OCI-LY7 (cell line): ENCODE measurements around the gene MT1H. TPM values are rescaled to one million over a fixed set of nuclear protein-coding genes. Genes with fewer than 3 reads are reported as not detected.

Experiments
- BruUV-seq: library from RNA; stranded (reverse); fragments of 400-500 nt; replicated peaks from 2 replicates; lab custom pipeline; 2021; lab: Mats Ljungman, UMichigan
- CTCF ChIA-PET: fragments of 300-600 bp; sonication (Branson Sonifier 250); formaldehyde crosslinking; loops from one replicate; lab custom pipeline; 2022; ENCODE audit warnings: antibody characterized with exemption; ENCODE audit not compliant: unreplicated experiment; lab: Charles Lee
- POLR2A ChIA-PET: fragments of 300-600 bp; sonication (Branson Sonifier 250); formaldehyde crosslinking; loops from one replicate; lab custom pipeline; 2022; ENCODE audit warnings: antibody characterized with exemption; lab: Charles Lee
- DNase-seq: peaks from one replicate; pipeline ENCODE4 v3.0.0-alpha.2; 2015; ENCODE audit warnings: low spot score
- H2AFZ ChIP-seq: fragments of 200-600 bp; sonication (generic), shearing (Covaris generic); 2 replicates; pipeline ENCODE4 v1.6.1; 2014; ENCODE audit warnings: mild to moderate bottlenecking, antibody characterized with exemption, low read length, moderate library complexity
- H3K27ac ChIP-seq: fragments of 200-600 bp; sonication (generic); 2 replicates; pipeline ENCODE4 v1.5.1; 2014; ENCODE audit warnings: mixed run types, low read depth, mild to moderate bottlenecking, moderate library complexity, low read length, inconsistent platforms; ENCODE audit not compliant: poor library complexity, severe bottlenecking
- H3K36me3 ChIP-seq: fragments of 200-600 bp; sonication (generic); 2 replicates; pipeline ENCODE4 v1.6.1; 2014; ENCODE audit warnings: mild to moderate bottlenecking, antibody characterized with exemption, low read length, moderate library complexity, mixed read lengths; ENCODE audit not compliant: insufficient read depth
- H3K4me1 ChIP-seq: fragments of 200-600 bp; sonication (generic); 2 replicates; pipeline ENCODE4 v1.5.1; 2014; ENCODE audit warnings: mild to moderate bottlenecking, low read length; ENCODE audit not compliant: insufficient read depth, poor library complexity, severe bottlenecking
- H3K4me2 ChIP-seq: fragments of 200-600 bp; sonication (generic); 2 replicates; pipeline ENCODE4 v1.6.1; 2014; ENCODE audit warnings: mild to moderate bottlenecking, low read length
- H3K4me3 ChIP-seq: fragments of 200-600 bp; sonication (generic); 2 replicates; pipeline ENCODE4 v1.5.1; 2014; ENCODE audit warnings: mild to moderate bottlenecking, low read depth, low read length; ENCODE audit not compliant: poor library complexity, severe bottlenecking
- H3K79me2 ChIP-seq: fragments of 200-600 bp; sonication (generic); 2 replicates; pipeline ENCODE4 v1.6.1; 2016; ENCODE audit warnings: low read depth, mild to moderate bottlenecking, low read length, moderate library complexity, mixed read lengths; ENCODE audit not compliant: insufficient read depth
- H3K9me2 ChIP-seq: fragments of 200-600 bp; sonication (generic); 2 replicates; pipeline ENCODE4 v1.6.1; 2016; ENCODE audit warnings: mild to moderate bottlenecking, low read length, mixed read lengths; ENCODE audit not compliant: insufficient read depth
- H3K9me3 ChIP-seq: fragments of 200-600 bp; sonication (generic); 2 replicates; pipeline ENCODE4 v1.6.1; 2014; ENCODE audit warnings: mild to moderate bottlenecking, mixed run types, low read length, mixed read lengths
- H4K20me1 ChIP-seq: fragments of 200-600 bp; sonication (generic); 2 replicates; pipeline ENCODE4 v1.6.1; 2014; ENCODE audit warnings: mild to moderate bottlenecking, antibody characterized with exemption, low read length, moderate library complexity, mixed read lengths; ENCODE audit not compliant: insufficient read depth
- EZH2phosphoT487 ChIP-seq: fragments of 200-600 bp; sonication (generic); IDR thresholded peaks from 2 replicates; pipeline ENCODE4 v1.6.1; 2018; ENCODE audit warnings: low read depth, borderline replicate concordance, mild to moderate bottlenecking, mixed run types, antibody characterized with exemption, low read length, moderate library complexity, mixed read lengths
- intact Hi-C: fragments of 100-400 bp; cut with micrococcal nuclease; formaldehyde crosslinking; loops from one replicate; pipeline ENCODE4 v1.10.0; 2022; ENCODE audit not compliant: unreplicated experiment
- total RNA-seq, 2 experiments: library from RNA; depleted of rRNA in 1 of 2; stranded (reverse); fragments of >200 nt in 1 of 2; shearing (Covaris generic) in 1 of 2; gene quantifications; 2 replicates each; pipeline ENCODE4 v1.2.3, GENCODE V29; 2014 to 2022
- TF ChIP-seq, protein P1 (sequence below): fragments of 200-600 bp; sonication (generic); conservative IDR thresholded peaks from 2 replicates; pipeline ENCODE4 v1.5.1; 2014; ENCODE audit warnings: mild to moderate bottlenecking, antibody characterized with exemption, low read length, moderate library complexity, mixed read lengths

MT1H gene
- total RNA-seq, 2 experiments from 2014 or later: not detected

DNA sequence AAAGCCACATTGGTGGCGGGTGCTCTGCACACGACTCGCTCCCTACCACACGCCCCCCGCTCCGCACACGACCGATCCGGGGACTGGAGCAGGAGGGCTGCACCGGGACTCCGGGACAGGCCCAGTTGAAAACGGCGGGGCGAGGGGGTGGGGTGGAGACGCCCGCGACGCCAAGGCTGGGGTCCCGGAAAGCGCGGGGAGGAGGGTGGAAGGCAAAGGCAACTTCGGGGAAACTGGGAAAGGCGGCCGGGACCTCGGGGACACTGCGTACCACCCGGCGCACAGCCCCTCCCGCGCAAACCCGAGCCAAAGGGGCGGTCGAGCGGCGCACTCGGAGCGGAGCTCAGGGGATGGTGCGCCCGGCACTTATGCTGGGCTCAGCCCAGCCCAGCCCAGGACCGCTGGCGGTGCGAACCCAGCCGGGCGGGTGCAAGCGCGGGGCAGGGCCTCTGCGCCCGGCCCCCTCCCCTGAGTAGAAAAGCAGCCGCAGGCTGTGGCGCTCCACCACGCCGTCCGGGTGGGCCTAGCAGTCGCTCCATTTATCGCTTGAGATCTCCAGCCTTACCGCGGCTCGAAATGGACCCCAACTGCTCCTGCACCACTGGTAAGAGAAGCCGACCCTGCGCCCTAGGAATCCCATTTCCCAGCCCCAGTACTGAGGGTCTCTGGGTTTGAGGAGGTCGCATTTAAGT, 37.3 kb upstream of the MT1H start, which contains the start of gene MT1M:
MT1M (plus strand) TSS at position 504 of the 692 bp plus-strand sequence; CDS start at position 577, 73 bp downstream.
- no peak within 1 kb of the TSS for H2AFZ ChIP-seq
- no peak for TF ChIP-seq EZH2phosphoT487
- TF ChIP-seq, protein P1, sequence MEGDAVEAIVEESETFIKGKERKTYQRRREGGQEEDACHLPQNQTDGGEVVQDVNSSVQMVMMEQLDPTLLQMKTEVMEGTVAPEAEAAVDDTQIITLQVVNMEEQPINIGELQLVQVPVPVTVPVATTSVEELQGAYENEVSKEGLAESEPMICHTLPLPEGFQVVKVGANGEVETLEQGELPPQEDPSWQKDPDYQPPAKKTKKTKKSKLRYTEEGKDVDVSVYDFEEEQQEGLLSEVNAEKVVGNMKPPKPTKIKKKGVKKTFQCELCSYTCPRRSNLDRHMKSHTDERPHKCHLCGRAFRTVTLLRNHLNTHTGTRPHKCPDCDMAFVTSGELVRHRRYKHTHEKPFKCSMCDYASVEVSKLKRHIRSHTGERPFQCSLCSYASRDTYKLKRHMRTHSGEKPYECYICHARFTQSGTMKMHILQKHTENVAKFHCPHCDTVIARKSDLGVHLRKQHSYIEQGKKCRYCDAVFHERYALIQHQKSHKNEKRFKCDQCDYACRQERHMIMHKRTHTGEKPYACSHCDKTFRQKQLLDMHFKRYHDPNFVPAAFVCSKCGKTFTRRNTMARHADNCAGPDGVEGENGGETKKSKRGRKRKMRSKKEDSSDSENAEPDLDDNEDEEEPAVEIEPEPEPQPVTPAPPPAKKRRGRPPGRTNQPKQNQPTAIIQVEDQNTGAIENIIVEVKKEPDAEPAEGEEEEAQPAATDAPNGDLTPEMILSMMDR: no peak
- BruUV-seq: no TSS peak
- intact Hi-C loops: no loop called here
- POLR2A ChIA-PET: no interaction called here
- no peak within 1 kb of the TSS for H3K4me3 ChIP-seq
- H3K9me3 ChIP-seq: no peaks in the 10 kb centered on the region
- no peaks in the 10 kb centered on the region for H3K36me3 ChIP-seq
- no peaks in the 10 kb centered on the region for H4K20me1 ChIP-seq
- H3K27ac ChIP-seq: no peak within 1 kb of the TSS
- CTCF ChIA-PET: no interaction called here
- no peaks in the 10 kb centered on the region for H3K79me2 ChIP-seq
- DNase-seq: no peak
- no peaks in the 10 kb centered on the region for H3K9me2 ChIP-seq
- H3K4me2 ChIP-seq: no peak within 1 kb of the TSS
- peaks cover 9% of the 10 kb centered on the region for H3K4me1 ChIP-seq

DNA sequence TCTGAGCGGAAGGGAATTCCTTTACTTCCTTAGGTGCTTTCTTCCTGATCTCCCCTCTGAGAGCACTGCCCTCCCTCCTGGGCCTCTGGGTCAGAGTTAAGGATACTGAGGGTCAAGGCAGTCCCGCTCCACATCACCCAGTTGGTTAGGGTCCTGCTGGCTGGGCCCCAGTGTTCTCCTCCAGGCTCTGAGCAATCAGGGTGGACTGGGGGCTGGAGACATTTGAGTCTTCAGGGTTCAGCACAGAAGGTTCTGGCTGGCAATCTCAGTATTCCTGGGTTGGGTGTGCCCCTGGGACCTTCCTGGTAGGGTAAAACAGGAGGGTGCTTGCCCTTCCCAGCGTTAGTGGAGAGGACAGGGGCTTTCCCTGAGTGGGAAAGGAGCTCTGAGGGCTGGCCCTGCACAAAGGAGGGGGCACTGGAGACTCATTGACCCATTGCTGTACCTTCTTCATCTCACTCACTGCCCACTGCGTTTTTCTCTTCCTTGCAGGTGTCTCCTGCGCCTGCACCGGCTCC, 36.7 kb upstream of the MT1H start:
- Histone ChIP-seq H3K4me3 (no peak overlapping the region), H4K20me1 (no peaks in the 10 kb centered on the region), H3K79me2 (no peaks in the 10 kb centered on the region), H3K27ac (no peak overlapping the region), H3K9me2 (no peaks in the 10 kb centered on the region), H3K9me3 (no peaks in the 10 kb centered on the region), H3K36me3 (no peaks in the 10 kb centered on the region), H3K4me1 (peaks cover 9% of the 10 kb centered on the region), H3K4me2 (no peak overlapping the region), H2AFZ (no peak overlapping the region)
- no TSS peak for BruUV-seq
- TF ChIP-seq EZH2phosphoT487: no peak
- TF ChIP-seq, protein P1: no peak
- DNase-seq: no peak
- intact Hi-C loops: no loop called here
- ChIA-PET CTCF (interaction anchor here (0.6 kb wide), 1 partner anchor 743 kb away, joined by 3 read pairs; no protein-coding TSS in a partner anchor), POLR2A (no interaction called here)

DNA sequence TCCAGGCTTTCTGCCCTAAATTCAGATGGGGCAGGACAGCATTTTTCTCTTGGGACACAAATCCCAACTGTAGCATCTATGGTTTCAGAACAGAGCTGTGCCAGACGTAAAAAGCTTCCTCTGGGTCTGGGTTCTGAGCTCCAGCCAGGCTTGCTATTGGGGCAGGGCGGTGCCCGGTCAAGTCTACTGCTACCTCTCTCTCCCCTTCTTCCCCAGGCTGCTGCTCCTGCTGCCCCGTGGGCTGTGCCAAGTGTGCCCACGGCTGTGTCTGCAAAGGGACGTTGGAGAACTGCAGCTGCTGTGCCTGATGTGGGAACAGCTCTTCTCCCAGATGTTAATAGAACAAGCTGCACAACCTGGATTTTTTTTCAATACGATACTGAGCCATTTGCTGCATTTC, 36.1 kb upstream of the MT1H start:
- BruUV-seq: no TSS peak
- intact Hi-C loops: no loop called here
- no peaks in the 10 kb centered on the region for H4K20me1 ChIP-seq
- H3K27ac ChIP-seq: no peak overlapping the region
- no peak overlapping the region for H3K4me2 ChIP-seq
- DNase-seq: no peak
- no peaks in the 10 kb centered on the region for H3K9me3 ChIP-seq
- TF ChIP-seq, protein P1: no peak
- no peak for TF ChIP-seq EZH2phosphoT487
- no peaks in the 10 kb centered on the region for H3K36me3 ChIP-seq
- peaks cover 9% of the 10 kb centered on the region for H3K4me1 ChIP-seq
- H3K9me2 ChIP-seq: no peaks in the 10 kb centered on the region
- ChIA-PET CTCF (interaction anchor here (0.6 kb wide), 1 partner anchor 744 kb away, joined by 3 read pairs; no protein-coding TSS in a partner anchor), POLR2A (no interaction called here)
- H2AFZ ChIP-seq: no peak overlapping the region
- no peak overlapping the region for H3K4me3 ChIP-seq
- no peaks in the 10 kb centered on the region for H3K79me2 ChIP-seq
